ENCODE results near the gene CRISP1.
"Not testable (repeated sequence)": the region's sequence is repeated elsewhere in the genome, so short reads cannot be mapped to it uniquely, and the experiment has no call there.

The CRISP1 gene, protein sequence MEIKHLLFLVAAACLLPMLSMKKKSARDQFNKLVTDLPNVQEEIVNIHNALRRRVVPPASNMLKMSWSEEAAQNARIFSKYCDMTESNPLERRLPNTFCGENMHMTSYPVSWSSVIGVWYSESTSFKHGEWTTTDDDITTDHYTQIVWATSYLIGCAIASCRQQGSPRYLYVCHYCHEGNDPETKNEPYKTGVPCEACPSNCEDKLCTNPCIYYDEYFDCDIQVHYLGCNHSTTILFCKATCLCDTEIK

DNA sequence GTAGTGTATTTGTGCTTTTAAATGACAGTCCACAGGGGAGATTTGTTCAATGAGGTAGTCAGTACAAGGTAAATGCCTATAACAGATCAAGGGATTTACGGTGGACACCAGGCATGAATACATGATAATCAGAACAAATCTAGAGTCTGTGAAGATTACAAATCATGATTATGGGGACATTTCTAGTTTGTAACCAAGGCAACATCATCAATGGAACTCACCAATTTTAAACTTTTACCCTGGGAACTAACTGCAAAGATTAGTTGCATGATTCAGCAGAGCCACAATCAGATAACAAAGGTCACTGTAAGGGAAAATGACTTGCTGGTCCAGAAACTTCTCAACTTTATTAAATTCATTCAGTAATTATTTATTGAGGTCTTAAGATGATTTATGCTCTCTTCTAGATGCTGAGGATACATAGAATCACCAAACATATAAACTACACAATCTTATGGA, at the start of gene CRISP1:
TSS of gene CRISP1 (minus strand) at position 51 of the 459 bp plus-strand sequence. CDS start 9,135 bp downstream, outside the sequence.
- peak; percentile 45 to 60 for DNase-seq
- TF ChIP-seq POLR2A (IDR thresholded peaks at IDR 0.05; ENCODE audit: low read length) (no peak), GATA1 (IDR thresholded peaks at IDR 0.05; ENCODE audit: low read depth, low read length) (peak; percentile 29)

- no peak for TF ChIP-seq GATA1 (IDR thresholded peaks at IDR 0.05; ENCODE audit: low read depth, low read length)
- no peak for TF ChIP-seq POLR2A (IDR thresholded peaks at IDR 0.05; ENCODE audit: low read length)
- no peak for DNase-seq
Observed at GRCh38 chr6:49915035-49915434, 48.7 kb upstream of the CRISP1 start.

DNA sequence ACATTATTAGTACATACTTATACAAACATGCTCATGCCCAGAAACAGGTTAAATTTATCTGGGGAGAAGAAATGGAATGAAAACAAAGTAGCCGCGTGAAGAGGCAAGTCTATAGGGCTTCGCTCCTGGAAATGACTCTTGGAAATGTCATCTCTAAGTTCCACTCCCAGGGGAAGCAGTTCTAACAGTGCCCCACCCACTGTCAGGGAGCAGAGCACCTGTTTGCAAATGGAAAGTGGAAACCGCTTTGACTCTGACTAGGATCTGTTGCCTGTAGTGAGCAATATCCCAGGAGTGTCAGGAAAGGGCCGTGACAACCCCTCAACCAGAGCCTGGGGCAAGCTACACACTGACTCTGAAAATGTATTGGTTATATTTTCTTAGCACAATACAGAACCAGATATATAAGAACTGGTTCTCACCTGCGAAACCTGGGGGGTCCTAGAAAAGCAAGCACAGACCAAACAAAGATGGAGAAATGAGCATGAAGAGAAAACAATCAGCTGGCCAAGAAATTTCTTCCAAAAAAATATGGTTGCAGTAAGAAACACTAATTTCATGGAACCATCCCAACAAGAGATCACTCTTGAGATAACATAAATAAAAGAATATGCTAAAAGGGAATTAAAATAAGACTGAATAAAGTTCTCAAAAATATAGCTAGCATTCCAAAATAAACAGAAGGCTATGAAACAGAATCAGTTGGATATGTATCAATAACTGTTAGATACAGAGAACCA, 47.5 kb upstream of the CRISP1 start:
- DNase-seq = no peak
- TF ChIP-seq GATA1 (IDR thresholded peaks at IDR 0.05; ENCODE audit: low read depth, low read length) (no peak), POLR2A (IDR thresholded peaks at IDR 0.05; ENCODE audit: low read length) (no peak)

DNA sequence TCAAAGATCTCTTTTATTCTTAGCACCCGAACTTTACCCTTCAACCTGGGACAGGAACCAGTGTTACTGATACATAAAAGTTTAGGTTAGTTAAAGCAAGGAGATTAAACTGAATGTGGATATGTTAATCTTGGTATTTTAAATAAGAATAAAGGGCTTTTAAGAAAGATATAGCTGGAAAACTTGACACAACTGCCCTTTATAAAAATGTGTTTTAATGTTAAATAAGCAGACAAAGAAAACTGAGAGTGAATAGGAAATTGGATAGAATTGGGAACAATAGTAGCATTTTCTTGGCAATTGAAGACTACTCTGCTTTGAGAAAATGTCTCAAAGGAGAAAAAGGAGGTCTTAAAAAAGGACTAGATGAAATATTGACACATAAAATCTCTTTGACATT, 45.9 kb upstream of the CRISP1 start:
- TF ChIP-seq GATA1 (IDR thresholded peaks at IDR 0.05; ENCODE audit: low read depth, low read length) (no peak), POLR2A (IDR thresholded peaks at IDR 0.05; ENCODE audit: low read length) (no peak)
- no peak for DNase-seq

DNA sequence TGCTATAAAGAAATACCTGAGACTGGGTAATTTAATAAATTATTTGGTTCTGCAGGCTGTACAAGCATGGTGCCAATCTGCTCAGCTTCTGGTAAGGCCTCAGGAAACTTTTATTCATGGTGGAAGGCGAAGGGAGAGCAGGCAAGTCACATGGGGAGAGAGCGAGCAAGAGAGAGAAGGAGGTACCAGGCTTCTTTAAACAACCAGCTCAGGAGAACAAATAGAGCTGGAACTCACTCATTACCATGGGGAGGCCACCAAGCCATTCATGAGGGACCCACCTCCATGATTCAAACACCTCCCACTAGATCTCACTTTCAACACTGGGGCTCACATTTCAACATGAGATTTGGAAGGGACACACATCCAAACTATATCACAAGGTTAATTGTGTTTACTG, 44.9 kb upstream of the CRISP1 start:
- DNase-seq = no peak
- TF ChIP-seq GATA1 (IDR thresholded peaks at IDR 0.05; ENCODE audit: low read depth, low read length) = no peak
- no peak for TF ChIP-seq POLR2A (IDR thresholded peaks at IDR 0.05; ENCODE audit: low read length)

GRCh38 chr6:49909563-49909962, 43.2 kb upstream of the CRISP1 start:
- no peak for DNase-seq
- TF ChIP-seq GATA1 (IDR thresholded peaks at IDR 0.05; ENCODE audit: low read depth, low read length) = no peak
- TF ChIP-seq POLR2A (IDR thresholded peaks at IDR 0.05; ENCODE audit: low read length) = no peak

GRCh38 chr6:49906526-49906925, 40.2 kb upstream of the CRISP1 start:
- no peak for DNase-seq
- TF ChIP-seq GATA1 (IDR thresholded peaks at IDR 0.05; ENCODE audit: low read depth, low read length) (no peak), POLR2A (IDR thresholded peaks at IDR 0.05; ENCODE audit: low read length) (no peak)

GRCh38 chr6:49905296-49905695, 39.0 kb upstream of the CRISP1 start:
- no peak for DNase-seq
- TF ChIP-seq POLR2A (IDR thresholded peaks at IDR 0.05; ENCODE audit: low read length) (no peak), GATA1 (IDR thresholded peaks at IDR 0.05; ENCODE audit: low read depth, low read length) (no peak)

DNA sequence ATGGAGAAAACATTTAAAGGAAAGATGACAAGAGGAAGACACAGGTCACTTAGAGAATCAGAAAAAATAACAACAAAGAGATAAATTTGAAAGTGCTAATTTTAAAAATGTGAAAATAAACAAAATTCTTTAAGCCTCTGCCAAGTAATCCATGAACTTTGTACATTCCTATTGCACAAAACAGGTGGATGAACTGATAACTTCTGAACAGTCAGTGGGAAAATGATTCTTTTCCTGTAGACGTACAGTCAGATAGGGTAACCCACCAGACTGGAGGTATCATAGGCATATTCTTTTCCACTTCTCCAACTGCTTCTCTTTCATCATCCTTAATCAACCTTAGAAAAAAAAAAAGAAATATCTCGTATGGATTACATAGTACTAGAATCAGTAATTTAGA, 36.5 kb upstream of the CRISP1 start:
- no peak for TF ChIP-seq POLR2A (IDR thresholded peaks at IDR 0.05; ENCODE audit: low read length)
- TF ChIP-seq GATA1 (IDR thresholded peaks at IDR 0.05; ENCODE audit: low read depth, low read length) = no peak
- DNase-seq = no peak

DNA sequence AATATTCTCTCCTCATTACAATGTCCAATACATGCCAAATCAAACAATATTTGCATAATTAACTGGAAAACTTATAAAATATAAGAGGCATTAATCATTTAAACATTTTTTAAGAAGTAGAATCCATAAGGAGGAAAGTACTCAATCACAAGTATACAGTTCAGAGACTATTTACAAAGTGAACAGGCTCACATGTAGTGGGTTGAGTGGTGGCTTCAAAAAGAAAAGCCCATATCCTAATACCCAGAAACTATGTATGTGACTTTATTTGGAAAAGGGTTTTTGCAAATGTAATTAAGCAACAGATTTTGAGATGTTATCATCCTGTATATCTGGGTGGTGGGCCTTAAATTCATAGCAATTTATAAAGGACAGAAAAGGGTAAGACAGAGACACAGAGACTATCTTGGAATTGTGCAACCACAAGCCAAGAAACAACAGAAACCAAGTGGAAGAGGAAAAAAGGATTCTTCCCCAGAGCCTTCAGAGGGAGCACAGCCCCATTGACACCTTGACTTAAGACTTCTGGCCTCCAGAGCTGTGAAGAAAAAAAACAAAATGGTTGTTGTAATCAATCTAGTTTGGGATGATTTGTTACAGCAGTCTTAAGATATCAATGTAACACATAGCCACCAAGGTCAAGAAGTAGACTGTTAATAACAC, 32.7 kb upstream of the CRISP1 start:
- DNase-seq = no peak

DNA sequence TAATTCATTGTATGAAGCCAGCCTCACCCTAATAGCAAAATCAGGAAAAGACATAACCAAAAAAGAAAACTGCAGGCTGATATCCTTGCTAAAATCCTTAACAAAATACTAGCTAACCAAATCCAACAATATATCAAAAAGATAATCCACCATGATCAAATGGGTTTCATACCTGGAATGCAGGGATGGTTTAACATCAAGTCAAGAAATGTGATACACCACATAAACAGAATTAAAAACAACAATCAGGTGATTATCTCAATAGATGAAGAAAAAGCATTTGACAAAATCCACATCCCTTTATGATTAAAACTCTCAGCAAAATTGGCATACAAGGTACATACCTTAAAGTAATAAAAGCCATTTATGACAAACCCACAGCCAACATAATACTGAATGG, 29.2 kb upstream of the CRISP1 start:
- not testable (repeated sequence) for DNase-seq

More for the DNA sequence above, 32.7 kb upstream of the CRISP1 start:
- no peak for TF ChIP-seq GATA1 (IDR thresholded peaks at IDR 0.05; ENCODE audit: low read depth, low read length)
- TF ChIP-seq POLR2A (IDR thresholded peaks at IDR 0.05; ENCODE audit: low read length) = no peak

GRCh38 chr6:49892280-49892679, 25.9 kb upstream of the CRISP1 start:
- DNase-seq = peak; percentile 59 to 78
- TF ChIP-seq POLR2A (IDR thresholded peaks at IDR 0.05; ENCODE audit: low read length) = no peak
- TF ChIP-seq GATA1 (IDR thresholded peaks at IDR 0.05; ENCODE audit: low read depth, low read length) = no peak

- TF ChIP-seq GATA1 (IDR thresholded peaks at IDR 0.05; ENCODE audit: low read depth, low read length) (no peak), POLR2A (IDR thresholded peaks at IDR 0.05; ENCODE audit: low read length) (no peak)
- no peak for DNase-seq
Observed at GRCh38 chr6:49890988-49891387, 24.7 kb upstream of the CRISP1 start.

DNA sequence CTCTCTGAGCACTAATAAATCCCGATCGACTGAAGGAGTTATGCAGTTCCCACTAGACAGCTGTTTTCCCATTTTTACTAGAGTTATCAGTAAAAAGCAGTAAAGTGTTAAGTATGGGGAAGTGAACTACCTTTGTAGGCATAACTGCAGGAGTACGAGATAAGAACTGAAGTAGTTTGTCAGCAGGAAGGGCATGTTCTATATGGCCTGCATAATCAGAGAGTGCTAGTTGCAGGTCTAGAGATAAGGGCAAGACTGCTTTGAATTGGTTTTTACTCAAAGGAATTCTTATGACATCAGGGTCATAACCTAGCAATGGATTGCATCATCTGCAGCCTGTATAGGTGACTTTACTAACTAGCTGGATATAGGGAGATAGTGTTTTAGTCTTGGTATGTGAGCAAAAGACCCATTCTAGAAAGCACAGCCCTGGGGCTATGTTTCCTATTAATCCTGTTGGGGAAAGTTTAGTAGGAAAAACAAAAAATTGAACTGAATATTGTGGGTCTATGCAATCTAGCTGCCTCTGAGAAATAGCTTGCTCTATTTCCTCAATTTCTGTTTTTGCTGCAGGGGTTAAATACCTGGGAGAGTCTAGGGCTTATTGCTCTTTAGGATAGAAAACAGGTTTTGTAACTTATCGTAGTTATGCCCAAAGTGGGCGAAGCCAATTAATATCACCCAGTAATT, 22.6 kb upstream of the CRISP1 start:
- DNase-seq = peak; percentile 51 to 73
- no peak for TF ChIP-seq GATA1 (IDR thresholded peaks at IDR 0.05; ENCODE audit: low read depth, low read length)
- no peak for TF ChIP-seq POLR2A (IDR thresholded peaks at IDR 0.05; ENCODE audit: low read length)

Data from erythroblast (primary cell).